GM18951 (cell line): Measurements from ENCODE around the gene ARHGAP44.
"Not testable (repeated sequence)": the region's sequence is repeated elsewhere in the genome, so short reads cannot be mapped to it uniquely, and the experiment has no call there.

Experiments
- POLR2A ChIP-seq: IDR thresholded peaks from 4 replicates; pipeline ENCODE4 v1.6.1; 2011; ENCODE audit warnings: mild to moderate bottlenecking; ENCODE audit not compliant: insufficient read length, insufficient read depth; ENCODE audit errors: extremely low read depth
- in situ Hi-C: fragments of 300-500 bp; cut with MboI; formaldehyde crosslinking; loops from one replicate; pipeline ENCODE4 v1.12.0; 2022; ENCODE audit warnings: low sequenced_read_pairs, mixed read lengths, inconsistent platforms; ENCODE audit not compliant: unreplicated experiment

The ARHGAP44 gene

DNA sequence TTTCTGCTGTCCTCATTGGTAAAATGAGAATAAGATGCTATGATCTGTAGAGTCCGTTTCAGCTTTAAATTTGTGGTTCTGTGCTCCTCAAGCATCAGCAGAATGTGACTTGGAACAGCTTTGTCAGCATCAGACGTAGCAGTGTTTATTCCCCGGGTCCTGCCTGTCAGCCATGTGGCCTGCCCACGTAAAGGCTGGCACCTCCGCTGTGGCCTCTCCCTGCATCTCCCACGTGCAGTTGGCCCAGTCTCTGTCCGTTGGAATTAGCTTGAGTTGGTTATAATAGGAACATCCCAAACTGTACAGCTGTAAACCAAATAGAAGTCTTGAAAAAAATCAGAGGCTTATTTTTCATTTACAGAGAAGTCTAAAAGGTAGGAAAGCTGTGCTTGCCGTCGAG, 61.7 kb downstream of the ARHGAP44 start:
- no peak for TF ChIP-seq POLR2A
- in situ Hi-C loops = no loop called here

DNA sequence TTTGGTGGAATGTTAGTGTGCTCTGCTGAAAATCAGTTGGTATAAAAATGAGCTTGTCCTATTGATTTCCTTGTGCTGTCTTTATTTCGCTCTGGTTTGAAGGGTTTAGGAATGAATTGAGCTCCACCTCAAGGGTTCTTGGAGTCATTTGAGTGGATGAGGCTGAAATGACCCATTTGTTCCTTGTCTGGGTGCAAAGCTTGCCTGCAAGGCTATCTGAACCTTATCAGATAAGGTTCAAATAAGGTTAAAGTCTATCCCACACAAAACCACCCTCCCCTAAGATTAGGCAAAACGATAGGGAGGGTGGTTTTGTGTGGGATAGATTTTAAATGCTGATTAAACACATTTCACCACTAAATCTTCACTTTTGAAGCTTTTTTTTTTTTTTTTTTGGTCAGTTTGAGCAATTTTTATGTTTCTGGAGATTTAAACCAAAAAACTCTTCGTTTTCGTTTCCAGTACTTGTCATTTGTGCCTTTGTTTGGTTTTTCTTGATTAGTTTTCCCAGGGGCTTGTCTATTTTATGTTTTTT, 62.7 kb downstream of the ARHGAP44 start:
- in situ Hi-C loops = no loop called here
- no peak for TF ChIP-seq POLR2A

DNA sequence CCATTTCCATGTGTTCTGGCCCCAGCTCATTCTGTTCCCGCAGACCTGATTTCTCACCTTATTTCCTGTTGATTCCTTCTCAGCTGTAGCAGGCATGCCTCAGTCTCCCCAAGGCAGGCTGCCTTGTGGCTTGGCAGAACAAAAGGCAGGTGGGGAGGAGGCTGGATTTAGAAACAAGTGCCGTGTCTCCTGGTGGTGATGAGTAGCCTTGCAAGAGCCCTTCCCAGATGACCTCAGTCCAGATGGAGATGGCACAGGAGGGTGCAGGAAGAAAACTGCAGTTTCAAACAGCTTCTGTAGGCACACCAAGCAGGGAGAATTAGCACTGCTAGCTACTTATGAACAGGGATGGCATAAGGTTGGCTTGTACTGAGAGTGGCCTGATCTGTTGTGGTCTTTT, 64.6 kb downstream of the ARHGAP44 start:
- TF ChIP-seq POLR2A = no peak
- in situ Hi-C loops = no loop called here

DNA sequence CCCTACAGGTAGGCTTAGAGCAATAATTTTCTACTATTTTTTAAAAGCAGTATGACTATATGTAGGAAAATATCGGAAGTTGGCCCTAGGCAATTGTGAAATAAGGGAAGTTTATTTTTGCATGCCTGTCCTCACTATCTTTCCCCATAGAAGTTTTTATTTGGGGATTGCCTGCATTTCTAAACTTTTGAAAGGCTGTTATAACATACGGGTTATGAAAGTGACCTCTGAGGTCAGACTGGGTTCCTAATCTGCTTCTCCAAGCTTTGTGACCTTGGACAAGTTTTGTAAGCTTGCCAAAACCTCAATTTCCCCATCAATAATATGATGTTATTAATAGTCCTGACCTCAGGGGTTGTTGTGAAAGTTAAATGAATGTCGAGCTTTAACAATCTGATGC, 67.1 kb downstream of the ARHGAP44 start:
- no peak for TF ChIP-seq POLR2A
- in situ Hi-C loops = no loop called here

DNA sequence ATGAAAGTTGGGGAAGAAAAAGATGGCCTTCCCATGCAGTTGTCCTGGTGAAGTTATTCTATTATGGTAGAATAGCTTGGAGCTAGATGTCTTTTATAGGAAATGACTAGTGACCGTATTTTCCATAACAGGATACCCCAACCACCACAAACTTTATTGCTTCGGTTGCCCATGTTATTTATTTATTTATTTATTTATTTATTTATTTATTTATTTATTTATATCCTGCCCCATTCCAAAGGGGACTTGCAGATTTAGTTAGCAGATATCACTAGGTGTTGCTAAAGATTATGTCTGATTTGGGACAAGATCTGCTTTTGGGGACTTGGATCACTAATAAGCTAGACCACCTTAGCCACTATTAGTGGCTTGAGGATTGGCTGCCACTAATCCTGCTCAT, 68.3 kb downstream of the ARHGAP44 start:
- in situ Hi-C loops = no loop called here
- TF ChIP-seq POLR2A = no peak

DNA sequence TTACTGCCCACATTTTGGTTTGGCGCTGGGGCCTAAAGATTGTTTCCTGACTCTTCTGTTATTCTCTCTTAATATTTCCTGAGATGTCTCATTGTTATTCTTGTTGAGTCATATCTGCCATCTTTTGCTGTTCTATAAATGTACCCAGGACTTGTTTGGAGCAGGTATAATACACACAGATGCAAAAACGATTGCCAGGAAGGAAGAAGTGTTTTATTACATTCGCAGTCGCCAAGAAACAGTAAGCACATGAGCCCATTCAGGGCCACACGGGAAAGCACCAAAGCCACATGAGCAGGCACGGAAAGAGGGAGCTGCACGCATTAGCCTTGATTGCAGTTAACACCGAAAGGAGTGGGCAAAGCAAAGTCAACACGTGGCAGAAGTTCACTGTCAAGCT, 70.2 kb downstream of the ARHGAP44 start:
- in situ Hi-C loops = no loop called here
- no peak for TF ChIP-seq POLR2A

DNA sequence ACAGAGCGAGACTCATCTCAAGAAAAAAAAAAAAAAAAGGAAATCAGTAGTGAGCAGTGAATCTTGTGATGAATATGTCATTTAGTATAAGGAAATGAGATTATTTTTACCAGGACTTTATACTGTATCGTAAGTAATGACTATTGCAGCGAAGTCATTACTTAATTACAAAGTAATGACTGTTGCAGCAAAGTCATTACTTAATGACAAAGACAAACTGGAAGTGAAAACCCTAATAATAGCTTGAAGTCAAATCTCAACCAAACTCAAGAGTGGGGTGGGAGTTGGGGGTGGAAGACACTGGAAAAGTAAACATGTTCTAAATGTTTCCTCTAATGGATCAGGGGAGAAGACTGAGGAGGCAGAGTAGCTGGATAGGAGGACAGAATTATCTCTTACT, 76.5 kb downstream of the ARHGAP44 start:
- TF ChIP-seq POLR2A = no peak
- in situ Hi-C loops = no loop called here

DNA sequence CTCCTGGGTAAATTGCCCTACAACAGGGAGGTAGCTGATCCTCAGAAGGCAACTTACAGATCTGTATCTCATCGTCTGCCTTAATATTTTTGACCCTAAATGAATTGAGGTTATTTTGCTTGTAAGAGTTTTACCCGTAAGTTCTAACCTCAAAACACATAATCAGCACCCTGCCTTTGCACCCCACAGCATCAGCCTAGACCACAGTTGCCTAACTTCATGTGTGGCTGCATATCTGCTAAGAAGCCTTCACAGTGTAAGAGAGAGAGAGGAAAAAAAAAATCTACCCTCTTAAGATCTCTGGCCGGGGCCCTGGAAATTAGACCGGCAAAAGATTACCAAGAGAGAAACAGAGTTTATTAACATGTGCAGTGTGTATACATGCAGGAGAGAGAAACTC, 76.9 kb downstream of the ARHGAP44 start:
- in situ Hi-C loops = no loop called here
- TF ChIP-seq POLR2A = no peak

DNA sequence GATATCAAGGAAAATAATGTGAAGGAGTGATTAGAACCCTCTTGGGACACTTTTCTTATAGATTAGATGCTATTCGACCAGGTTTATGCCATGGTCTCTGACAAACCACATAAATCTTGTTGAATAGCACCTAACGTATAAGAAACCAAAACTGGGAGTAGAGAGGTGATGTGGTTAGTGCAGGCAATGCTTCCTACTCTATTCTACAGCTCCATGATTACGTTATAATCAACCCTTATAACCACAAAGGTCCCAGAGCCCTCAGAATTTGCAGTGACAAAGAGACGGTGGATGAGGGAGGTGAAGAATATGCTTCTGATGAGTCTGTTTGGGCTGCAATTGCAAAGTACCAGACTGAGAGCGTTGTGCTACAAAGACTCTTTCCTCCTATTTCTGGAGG, 78.4 kb downstream of the ARHGAP44 start:
- in situ Hi-C loops = no loop called here
- TF ChIP-seq POLR2A = no peak

DNA sequence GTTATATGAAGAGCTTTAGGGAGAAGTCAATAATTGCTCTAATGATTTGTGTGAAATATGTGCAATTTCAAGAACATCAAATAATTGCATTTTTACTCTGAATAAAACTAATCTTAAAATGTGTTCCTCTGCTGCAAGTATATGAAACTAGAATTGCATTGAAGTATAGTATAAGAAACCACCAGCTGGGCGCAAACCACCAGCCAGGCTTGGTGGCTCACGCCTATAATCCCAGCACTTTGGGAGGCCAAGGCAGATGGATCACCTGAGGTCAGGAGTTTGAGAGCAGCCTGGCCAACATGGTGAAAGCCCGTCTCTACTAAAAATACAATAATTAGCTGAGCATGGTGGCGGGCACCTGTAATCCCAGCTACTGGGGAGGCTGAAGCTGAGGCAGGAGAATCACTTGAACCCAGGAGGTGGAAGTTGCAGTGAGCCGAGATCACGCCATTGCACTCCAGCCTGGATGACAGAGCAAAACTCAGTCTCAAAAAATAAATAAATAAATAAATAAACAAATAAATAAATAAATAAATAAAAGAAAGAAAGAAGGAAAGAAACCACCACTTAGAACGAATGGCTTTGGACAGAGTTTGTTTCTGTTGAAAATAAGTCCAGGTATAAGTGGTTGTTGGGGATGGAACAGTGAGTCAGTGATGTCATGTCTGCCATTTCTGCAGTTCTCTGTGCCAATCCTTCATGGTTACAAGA, 84.3 kb downstream of the ARHGAP44 start:
- in situ Hi-C loops = not testable (repeated sequence)

DNA sequence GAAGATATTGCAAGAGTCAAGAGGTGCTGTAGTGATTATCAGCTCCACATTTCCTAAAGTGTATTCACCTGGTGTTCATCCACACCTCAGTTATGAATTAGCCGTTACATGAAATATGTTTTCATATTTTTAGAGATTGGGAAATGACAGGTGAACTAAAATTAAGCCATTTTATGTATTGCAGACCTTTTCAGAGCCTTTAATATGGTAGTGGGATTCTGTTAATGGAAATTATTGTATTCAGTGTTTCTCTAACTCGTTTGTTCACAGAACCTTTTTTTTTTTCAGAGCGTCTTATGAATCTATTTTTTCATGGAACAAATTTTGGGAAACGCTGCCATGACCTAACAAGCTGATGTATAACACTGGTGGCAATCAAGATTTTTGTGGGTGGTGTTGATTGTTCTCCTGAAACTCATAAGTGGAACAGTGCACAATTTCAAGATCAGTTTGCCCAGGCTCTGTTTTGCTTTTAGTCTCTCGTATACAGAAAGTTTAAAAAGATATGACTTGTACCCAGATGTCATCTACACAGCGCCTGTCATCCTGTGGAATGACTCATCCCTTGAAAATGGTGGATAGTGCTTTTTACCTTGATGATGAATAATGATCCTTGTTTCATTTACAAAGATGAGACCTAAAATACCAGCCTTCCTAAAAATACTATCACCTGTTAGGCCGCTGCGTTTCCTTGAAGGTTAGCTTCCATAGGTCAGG, 88.8 kb downstream of the ARHGAP44 start:
- TF ChIP-seq POLR2A = no peak
- in situ Hi-C loops = no loop called here

DNA sequence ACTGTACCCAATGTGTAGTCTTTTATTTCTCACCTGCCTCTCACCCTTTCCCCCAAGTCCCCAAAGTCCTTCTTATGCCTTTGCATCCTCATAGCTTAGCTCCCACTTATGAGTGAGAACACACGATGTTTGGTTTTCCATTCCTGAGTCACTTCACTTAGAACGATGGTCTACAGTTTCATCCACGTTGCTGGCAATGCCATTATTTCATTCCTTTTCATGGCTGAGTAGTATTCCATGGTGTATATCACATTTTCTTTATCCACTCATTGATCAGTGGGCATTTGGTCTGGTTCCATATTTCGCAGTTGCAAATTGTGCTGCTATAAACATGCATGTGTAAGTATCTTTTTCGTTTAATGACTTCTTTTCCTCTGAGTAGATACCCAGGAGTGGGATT, 89.8 kb downstream of the ARHGAP44 start:
- in situ Hi-C loops = not testable (repeated sequence)

DNA sequence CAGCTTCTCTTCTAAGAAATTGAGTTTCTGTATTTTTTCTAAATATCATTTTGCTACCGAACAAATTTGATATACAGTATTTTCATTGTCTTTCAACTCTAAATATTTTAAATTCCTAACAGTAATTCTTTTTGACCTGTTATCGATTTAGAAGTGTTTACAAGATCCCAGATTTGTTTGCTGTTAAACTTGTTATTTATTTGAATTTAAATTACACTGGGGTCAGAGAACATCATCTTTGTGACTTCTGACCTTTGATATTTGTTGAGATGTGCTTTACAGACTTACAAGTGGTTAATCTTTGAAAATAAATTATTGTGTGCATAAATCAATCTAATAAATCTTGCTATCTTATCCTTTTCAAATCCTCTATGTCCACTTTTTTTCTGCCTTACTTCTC, 94.2 kb downstream of the ARHGAP44 start:
- in situ Hi-C loops = no loop called here
- no peak for TF ChIP-seq POLR2A

DNA sequence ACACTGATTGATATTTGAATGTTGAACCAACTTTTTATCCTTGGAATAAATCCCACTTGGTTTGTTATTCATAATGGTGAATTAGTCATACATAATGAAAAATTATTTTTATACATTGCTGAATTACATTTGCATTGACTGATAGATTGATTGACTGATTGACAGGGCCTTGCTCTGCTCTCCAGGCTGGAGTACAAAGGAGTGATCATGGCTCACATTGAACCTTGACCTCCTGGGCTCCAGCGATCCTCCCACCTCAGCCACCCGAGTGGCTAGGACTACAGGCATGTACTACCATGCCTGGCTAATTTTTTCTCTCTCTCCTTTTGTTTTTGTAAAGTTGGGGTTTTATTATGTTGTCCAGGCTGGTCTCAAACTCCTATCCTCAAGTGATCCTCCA, 97.8 kb downstream of the ARHGAP44 start:
- no peak for TF ChIP-seq POLR2A
- in situ Hi-C loops = no loop called here
